Measurements from ENCODE around the gene KCNJ12. TPM values are rescaled to one million over a fixed set of nuclear protein-coding genes. Genes with fewer than 3 reads are reported as not detected.
A peak's percentile ranks its signal among the peaks of the same experiment; 100 is the strongest.
"Not testable (repeated sequence)": the region's sequence is repeated elsewhere in the genome, so short reads cannot be mapped to it uniquely, and the experiment has no call there.

KCNJ12 gene
- total and polyA plus RNA-seq, 12 donors: 0.39 to 3.9 (median 0.97) TPM

- not testable (repeated sequence) for DNase-seq; H3K36me3 ChIP-seq (replicated peaks in 1 of 2); H3K27ac ChIP-seq; H3K4me3 ChIP-seq; H3K9me3 ChIP-seq (replicated peaks in 1 of 3); H3K4me1 ChIP-seq (replicated peaks in 1 of 2); H3K27me3 ChIP-seq
- WGBS, 4 donors: 70 to 94% (median 86%) methylated on average over 1 of the region's 1 CpG
- intact Hi-C loops (cut with DNase I): loop anchor here in 1 of 2 donors (10.0 kb wide), 1 partner anchor 287 kb away; the partner anchor contains the start of gene KCNJ18
These were observed 31.6 kb downstream of the KCNJ12 start for GRCh38 chr17:21407752-21408151.

- not testable (repeated sequence) for H3K4me1 ChIP-seq (replicated peaks in 1 of 2); H3K9me3 ChIP-seq (replicated peaks in 1 of 3); H3K27me3 ChIP-seq; DNase-seq; H3K27ac ChIP-seq; H3K4me3 ChIP-seq; H3K36me3 ChIP-seq (replicated peaks in 1 of 2)
- WGBS, 4 donors: 62 to 66% (median 63%) methylated on average over 3 of the region's 3 CpGs
- intact Hi-C loops (cut with DNase I): loop anchor here in 1 of 2 donors (10.0 kb wide), 1 partner anchor 287 kb away; the partner anchor contains the start of gene KCNJ18
These were observed 32.1 kb downstream of the KCNJ12 start for GRCh38 chr17:21408224-21408623.

GRCh38 chr17:21408766-21409300, 32.7 kb downstream of the KCNJ12 start:
- intact Hi-C loops (cut with DNase I): loop anchor here in 1 of 2 donors (10.0 kb wide), 1 partner anchor 286 kb away; the partner anchor contains the start of gene KCNJ18
- 71 to 77% (median 75%) methylated on average over 5 to 7 of the region's 7 CpGs for WGBS, 4 donors
- H3K4me1 ChIP-seq (replicated peaks in 1 of 2); DNase-seq; H3K36me3 ChIP-seq (replicated peaks in 1 of 2); H3K27me3 ChIP-seq; H3K27ac ChIP-seq; H3K4me3 ChIP-seq; H3K9me3 ChIP-seq (replicated peaks in 1 of 3): not testable (repeated sequence)

GRCh38 chr17:21409388-21409787, 33.2 kb downstream of the KCNJ12 start:
- H3K36me3 ChIP-seq (replicated peaks in 1 of 2); H3K9me3 ChIP-seq (replicated peaks in 1 of 3); H3K4me3 ChIP-seq; H3K27ac ChIP-seq; H3K4me1 ChIP-seq (replicated peaks in 1 of 2); H3K27me3 ChIP-seq; DNase-seq: not testable (repeated sequence)
- 77 to 87% (median 80%) methylated on average over 3 to 4 of the region's 4 CpGs for WGBS, 4 donors
- intact Hi-C loops (cut with DNase I): loop anchor here in 1 of 2 donors (10.0 kb wide), 1 partner anchor 285 kb away; the partner anchor contains the start of gene KCNJ18

GRCh38 chr17:21409971-21410370, 33.8 kb downstream of the KCNJ12 start:
- H3K9me3 ChIP-seq (replicated peaks in 1 of 3); H3K4me3 ChIP-seq; H3K27me3 ChIP-seq; H3K36me3 ChIP-seq (replicated peaks in 1 of 2); H3K4me1 ChIP-seq (replicated peaks in 1 of 2); DNase-seq; H3K27ac ChIP-seq: not testable (repeated sequence)
- intact Hi-C loops (cut with DNase I): loop anchor here in 1 of 2 donors (10.0 kb wide), 1 partner anchor 285 kb away; the partner anchor contains the start of gene KCNJ18
- WGBS, 4 donors: 67 to 93% (median 86%) methylated on average over 1 to 3 of the region's 3 CpGs

GRCh38 chr17:21410371-21410770, 34.2 kb downstream of the KCNJ12 start:
- DNase-seq; H3K4me1 ChIP-seq (replicated peaks in 1 of 2); H3K9me3 ChIP-seq (replicated peaks in 1 of 3); H3K27ac ChIP-seq; H3K27me3 ChIP-seq; H3K4me3 ChIP-seq; intact Hi-C loops (cut with DNase I); H3K36me3 ChIP-seq (replicated peaks in 1 of 2): not testable (repeated sequence)
- WGBS, 4 donors: 75 to 82% (median 76%) methylated on average over 3 to 9 of the region's 9 CpGs

GRCh38 chr17:21410906-21411678, 34.9 kb downstream of the KCNJ12 start:
- H3K4me1 ChIP-seq (replicated peaks in 1 of 2); H3K9me3 ChIP-seq (replicated peaks in 1 of 3); H3K27me3 ChIP-seq; H3K4me3 ChIP-seq; intact Hi-C loops (cut with DNase I); H3K27ac ChIP-seq; H3K36me3 ChIP-seq (replicated peaks in 1 of 2): not testable (repeated sequence)
- peak in 1 of 7 donors; percentile 38 for DNase-seq
- 79 to 89% (median 82%) methylated on average over 10 to 24 of the region's 25 CpGs for WGBS, 4 donors

GRCh38 chr17:21411679-21412205, 35.6 kb downstream of the KCNJ12 start:
- WGBS, 4 donors: 70 to 80% (median 74%) methylated on average over 3 to 5 of the region's 5 CpGs
- H3K9me3 ChIP-seq (replicated peaks in 1 of 3); H3K36me3 ChIP-seq (replicated peaks in 1 of 2); intact Hi-C loops (cut with DNase I); H3K27ac ChIP-seq; H3K27me3 ChIP-seq; H3K4me1 ChIP-seq (replicated peaks in 1 of 2); H3K4me3 ChIP-seq; DNase-seq: not testable (repeated sequence)

- H3K4me3 ChIP-seq; H3K9me3 ChIP-seq (replicated peaks in 1 of 3); H3K36me3 ChIP-seq (replicated peaks in 1 of 2); H3K27ac ChIP-seq; H3K4me1 ChIP-seq (replicated peaks in 1 of 2); intact Hi-C loops (cut with DNase I); DNase-seq; H3K27me3 ChIP-seq: not testable (repeated sequence)
- WGBS, 4 donors: 70 to 100% (median 75%) methylated on average over 1 to 14 of the region's 14 CpGs; no CpG with 5 or more reads in 1 of the 4 donors
These were observed 36.1 kb downstream of the KCNJ12 start for GRCh38 chr17:21412207-21412681.

GRCh38 chr17:21413570-21414279, 37.6 kb downstream of the KCNJ12 start:
- H3K27me3 ChIP-seq; intact Hi-C loops (cut with DNase I); H3K27ac ChIP-seq; H3K9me3 ChIP-seq (replicated peaks in 1 of 3); DNase-seq; H3K4me3 ChIP-seq; H3K36me3 ChIP-seq (replicated peaks in 1 of 2); H3K4me1 ChIP-seq (replicated peaks in 1 of 2): not testable (repeated sequence)
- 47 to 69% (median 59%) methylated on average over 3 to 6 of the region's 11 CpGs for WGBS, 4 donors

Data from adrenal gland (tissue), 12 donors.